ENCODE results near the gene RFT1.

GRCh38 chr3:53114412-53115074, 15.7 kb downstream of the RFT1 start:
- TF ChIP-seq CTCF (IDR thresholded peaks at IDR 0.05; ENCODE audit: low read depth, low read length) (no peak), EZH2phosphoT487 (IDR thresholded peaks at IDR 0.05; ENCODE audit: low read depth) (no peak)

Measured in OCI-LY3 (cell line).